Measurements from ENCODE around the gene ICAM3. TPM values are rescaled to one million over a fixed set of nuclear protein-coding genes. Genes with fewer than 3 reads are reported as not detected.

The ICAM3 gene
- total RNA-seq, 5 donors from 2014 or later (not counting 1 experiment from before 2014, with no cell fraction given), result 167 to 233 (median 183) TPM

DNA sequence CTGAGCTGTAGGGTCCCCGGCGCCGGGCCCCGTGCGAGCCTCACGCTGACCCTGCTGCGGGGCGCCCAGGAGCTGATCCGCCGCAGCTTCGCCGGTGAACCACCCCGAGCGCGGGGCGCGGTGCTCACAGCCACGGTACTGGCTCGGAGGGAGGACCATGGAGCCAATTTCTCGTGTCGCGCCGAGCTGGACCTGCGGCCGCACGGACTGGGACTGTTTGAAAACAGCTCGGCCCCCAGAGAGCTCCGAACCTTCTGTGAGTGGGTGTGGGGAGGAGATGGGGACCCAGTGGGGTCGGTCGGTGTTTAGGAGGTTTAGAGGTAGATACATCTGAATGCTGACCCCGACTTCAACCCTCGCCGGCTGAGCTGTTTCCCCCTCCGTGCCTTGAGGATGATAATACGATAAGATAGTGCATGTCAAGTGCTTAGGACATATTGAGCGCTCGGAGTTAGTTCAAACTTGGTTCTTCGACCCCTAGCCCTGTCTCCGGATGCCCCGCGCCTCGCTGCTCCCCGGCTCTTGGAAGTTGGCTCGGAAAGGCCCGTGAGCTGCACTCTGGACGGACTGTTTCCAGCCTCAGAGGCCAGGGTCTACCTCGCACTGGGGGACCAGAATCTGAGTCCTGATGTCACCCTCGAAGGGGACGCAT lies 47.7 kb downstream of the ICAM3 start:
- peaks cover 33 to 95% of the 10 kb centered on the region in 2 experiments for H3K4me1 ChIP-seq (ENCODE audit: control insufficient read depth in 1 of 2, extremely low read depth in 1 of 2, insufficient read depth in 2 of 2, low read length in 2 of 2)
- H3K27me3 Mint-ChIP-seq, result peaks cover 33 to 78% of the 10 kb centered on the region in 2 donors
- H3K4me3 ChIP-seq (ENCODE audit: control insufficient read depth in 1 of 2, extremely low read depth in 1 of 2, low read length in 1 of 2), result peak overlapping the region; percentile 39 to 49
- no peaks in the 10 kb centered on the region for H3K36me3 ChIP-seq (ENCODE audit: control insufficient read depth in 2 of 2, extremely low read depth in 1 of 2, insufficient read depth in 1 of 2, low read length in 1 of 2)
- H3K9me3 Mint-ChIP-seq, result no peaks in the 10 kb centered on the region
- no peaks in the 10 kb centered on the region for H3K36me3 Mint-ChIP-seq
- peak in 7 of 35 experiments; percentile 3 to 41 (median 16) for DNase-seq
- peaks cover 62 to 73% (median 70%) of the 10 kb centered on the region in 3 donors for H3K4me1 Mint-ChIP-seq
- H3K27ac ChIP-seq (ENCODE audit: low read length), result no peak overlapping the region
- ATAC-seq (replicated peaks in 1 of 4), result peak in 1 of 4 experiments; percentile 4
- 2% methylated on average over 45 of the region's 49 CpGs for WGBS (ENCODE audit: insufficient coverage)
- H3K9me3 ChIP-seq, result no peaks in the 10 kb centered on the region
- peaks cover 15 to 97% of the 10 kb centered on the region in 2 experiments for H3K27me3 ChIP-seq (replicated peaks in 1 of 2; ENCODE audit: control insufficient read depth in 2 of 2, extremely low read depth in 1 of 2, insufficient read depth in 2 of 2, low read length in 1 of 2)
- CTCF ChIA-PET, result interaction anchor here in 1 of 2 donors (1.2 to 1.7 kb wide), 3 partner anchors 12 to 33 kb away, joined by 3 to 6 read pairs (median 4); partner anchors contain the start of gene ICAM1
- H3K4me3 Mint-ChIP-seq, result peak overlapping the region; percentile 70 to 88 (median 73)
- POLR2A ChIA-PET, result interaction anchor here (0.6 kb wide), 2 partner anchors 20 to 164 kb away, joined by 5 to 11 read pairs; no protein-coding TSS in a partner anchor
- H3K27ac Mint-ChIP-seq, result peak overlapping the region in 1 of 2 donors; percentile 23

GRCh38 chr19:10290876-10291553 lies 48.4 kb downstream of the ICAM3 start:
- Mint-ChIP-seq H3K4me3 (peak overlapping the region; percentile 70 to 88 (median 73)), H3K36me3 (peaks cover 3% of the 10 kb centered on the region), H3K4me1 (peaks cover 69 to 79% (median 76%) of the 10 kb centered on the region in 3 donors), H3K27me3 (peaks cover 33 to 78% of the 10 kb centered on the region in 2 donors), H3K27ac (no peak overlapping the region), H3K9me3 (no peaks in the 10 kb centered on the region)
- POLR2A ChIA-PET, result interaction anchor here in 1 of 2 donors (0.6 kb wide), 1 partner anchor 21 kb away, joined by 5 read pairs; no protein-coding TSS in a partner anchor
- Histone ChIP-seq H3K9me3 (no peaks in the 10 kb centered on the region), H3K4me1 (ENCODE audit: control insufficient read depth in 1 of 2, extremely low read depth in 1 of 2, insufficient read depth in 2 of 2, low read length in 2 of 2) (peaks cover 35 to 100% of the 10 kb centered on the region in 2 experiments), H3K4me3 (ENCODE audit: control insufficient read depth in 1 of 2, extremely low read depth in 1 of 2, low read length in 1 of 2) (peak overlapping the region; percentile 39 to 49), H3K36me3 (ENCODE audit: control insufficient read depth in 2 of 2, extremely low read depth in 1 of 2, insufficient read depth in 1 of 2, low read length in 1 of 2) (peaks cover 0 to 2% of the 10 kb centered on the region in 2 donors), H3K27ac (ENCODE audit: low read length) (no peak overlapping the region), H3K27me3 (replicated peaks in 1 of 2; ENCODE audit: control insufficient read depth in 2 of 2, extremely low read depth in 1 of 2, insufficient read depth in 2 of 2, low read length in 1 of 2) (peaks cover 15 to 96% of the 10 kb centered on the region in 2 experiments)
- ATAC-seq (replicated peaks in 1 of 4) (peak; percentile 18 to 22 (median 21)), DNase-seq (peak in 14 of 35 experiments; percentile 30 to 69 (median 38))
- CTCF ChIA-PET, result interaction anchor here in 1 of 2 donors (1.4 to 1.7 kb wide), 2 partner anchors 21 to 32 kb away, joined by 3 to 6 read pairs; partner anchors contain the start of gene ICAM1
- under 1% methylated on average over 54 of the region's 57 CpGs for WGBS (ENCODE audit: insufficient coverage)

DNA sequence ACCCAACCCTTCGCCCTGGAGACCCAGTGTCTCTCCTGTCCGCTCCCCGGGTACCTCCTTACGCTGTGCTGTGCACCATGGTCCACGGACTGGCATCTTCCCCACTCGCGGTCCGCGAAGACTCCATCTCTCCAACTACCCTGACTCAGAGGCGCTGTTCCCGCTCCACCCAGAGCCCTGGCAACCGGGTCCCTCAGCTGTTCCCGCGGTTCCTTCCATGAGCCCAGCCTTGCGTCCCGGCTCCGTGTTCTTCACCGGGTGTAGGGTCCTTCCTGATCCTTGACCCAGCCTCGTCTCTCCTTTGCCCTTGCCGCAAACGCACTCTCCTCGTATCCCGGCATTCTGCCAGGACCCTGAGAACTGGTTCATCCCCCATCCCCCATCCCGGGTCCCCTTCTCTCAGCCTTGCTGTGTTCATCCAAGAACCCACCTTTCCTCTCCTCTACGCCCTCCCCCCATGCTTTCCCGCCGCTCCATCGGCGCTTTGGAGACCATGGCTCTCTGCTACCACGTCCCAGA lies 49.0 kb downstream of the ICAM3 start:
- Mint-ChIP-seq H3K4me1 (peaks cover 64 to 75% (median 71%) of the 10 kb centered on the region in 3 donors), H3K27me3 (peaks cover 28 to 72% of the 10 kb centered on the region in 2 donors), H3K4me3 (peak overlapping the region; percentile 70 to 88 (median 73)), H3K27ac (peak overlapping the region in 1 of 2 donors; percentile 67), H3K36me3 (peaks cover 9% of the 10 kb centered on the region), H3K9me3 (no peaks in the 10 kb centered on the region)
- Histone ChIP-seq H3K27me3 (replicated peaks in 1 of 2; ENCODE audit: control insufficient read depth in 2 of 2, extremely low read depth in 1 of 2, insufficient read depth in 2 of 2, low read length in 1 of 2) (peaks cover 15 to 90% of the 10 kb centered on the region in 2 experiments), H3K9me3 (no peaks in the 10 kb centered on the region), H3K36me3 (ENCODE audit: control insufficient read depth in 2 of 2, extremely low read depth in 1 of 2, insufficient read depth in 1 of 2, low read length in 1 of 2) (peaks cover 0 to 7% of the 10 kb centered on the region in 2 donors), H3K27ac (ENCODE audit: low read length) (no peak overlapping the region), H3K4me1 (ENCODE audit: control insufficient read depth in 1 of 2, extremely low read depth in 1 of 2, insufficient read depth in 2 of 2, low read length in 2 of 2) (peaks cover 31 to 95% of the 10 kb centered on the region in 2 experiments), H3K4me3 (ENCODE audit: control insufficient read depth in 1 of 2, extremely low read depth in 1 of 2, low read length in 1 of 2) (peak overlapping the region; percentile 39 to 49)
- 2% methylated on average over 29 of the region's 30 CpGs for WGBS (ENCODE audit: insufficient coverage)
- CTCF ChIA-PET, result interaction anchor here in 1 of 2 donors (1.7 kb wide), 1 partner anchor 20 kb away, joined by 6 read pairs; the partner anchor contains the start of gene ICAM1
- DNase-seq (peak in 2 of 35 experiments; percentile 20 to 27), ATAC-seq (replicated peaks in 1 of 4) (no peak)
- POLR2A ChIA-PET, result no interaction called here

DNA sequence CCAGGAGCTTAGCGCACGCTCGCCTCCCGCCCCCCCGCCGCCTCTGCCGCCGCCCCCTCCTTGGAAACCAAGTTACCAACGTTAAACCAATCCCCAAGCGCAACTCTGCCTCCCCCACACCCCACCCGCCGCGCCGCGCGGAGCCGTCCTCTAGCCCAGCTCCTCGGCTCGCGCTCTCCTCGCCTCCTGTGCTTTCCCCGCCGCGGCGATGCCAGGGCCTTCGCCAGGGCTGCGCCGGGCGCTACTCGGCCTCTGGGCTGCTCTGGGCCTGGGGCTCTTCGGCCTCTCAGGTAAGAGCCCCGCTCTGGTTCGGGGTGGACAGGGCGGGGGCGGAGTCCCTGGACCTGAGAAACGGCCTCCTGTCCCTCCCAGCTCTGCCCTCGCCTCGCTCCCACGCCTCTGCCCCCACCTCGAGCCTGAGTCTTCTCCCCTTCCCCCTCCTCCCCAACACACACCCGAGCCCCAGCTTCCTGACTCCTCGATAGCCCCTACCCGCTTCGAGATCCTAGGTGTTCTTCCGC lies 49.5 kb downstream of the ICAM3 start, which contains the start of gene ICAM5:
Gene ICAM5 (plus strand): TSS at position 117 of the 521 bp plus-strand sequence. CDS start 92 bp downstream, at position 209.
- no peak within 1 kb of the TSS for H3K27ac ChIP-seq (ENCODE audit: low read length)
- H3K4me1 ChIP-seq (ENCODE audit: control insufficient read depth in 1 of 2, extremely low read depth in 1 of 2, insufficient read depth in 2 of 2, low read length in 2 of 2), result peaks cover 30 to 90% of the 10 kb centered on the region in 2 experiments
- WGBS (ENCODE audit: insufficient coverage), result 1% methylated on average over 39 of the region's 45 CpGs
- Mint-ChIP-seq H3K27ac (peak within 1 kb of the TSS in 1 of 2 donors; percentile 67), H3K36me3 (peaks cover 14% of the 10 kb centered on the region), H3K4me3 (peak within 1 kb of the TSS; percentile 70 to 88 (median 73)), H3K9me3 (no peaks in the 10 kb centered on the region), H3K27me3 (peaks cover 26 to 69% of the 10 kb centered on the region in 2 donors), H3K4me1 (peaks cover 62 to 76% (median 71%) of the 10 kb centered on the region in 3 donors)
- H3K27me3 ChIP-seq (replicated peaks in 1 of 2; ENCODE audit: control insufficient read depth in 2 of 2, extremely low read depth in 1 of 2, insufficient read depth in 2 of 2, low read length in 1 of 2), result peaks cover 13 to 85% of the 10 kb centered on the region in 2 experiments
- peaks cover 0 to 12% of the 10 kb centered on the region in 2 donors for H3K36me3 ChIP-seq (ENCODE audit: control insufficient read depth in 2 of 2, extremely low read depth in 1 of 2, insufficient read depth in 1 of 2, low read length in 1 of 2)
- H3K4me3 ChIP-seq (ENCODE audit: control insufficient read depth in 1 of 2, extremely low read depth in 1 of 2, low read length in 1 of 2), result peak within 1 kb of the TSS; percentile 49 to 72
- POLR2A ChIA-PET, result interaction anchor here in 1 of 2 donors (0.5 to 0.6 kb wide), 2 partner anchors 252 to 290 kb away, joined by 3 to 5 read pairs; no protein-coding TSS in a partner anchor
- CTCF ChIA-PET, result interaction anchor here in 1 of 2 donors (1.0 to 2.9 kb wide), 2 partner anchors 19 to 91 kb away, joined by 4 to 22 read pairs; partner anchors contain the start of genes ICAM1 and TYK2
- H3K9me3 ChIP-seq, result no peaks in the 10 kb centered on the region
- ATAC-seq (replicated peaks in 1 of 4), result peak in 2 of 4 experiments; percentile 13 to 19
- DNase-seq, result peak in 10 of 35 experiments; percentile 15 to 54 (median 30)

- no peak overlapping the region for H3K27ac ChIP-seq (ENCODE audit: low read length)
- peak overlapping the region; percentile 49 to 72 for H3K4me3 ChIP-seq (ENCODE audit: control insufficient read depth in 1 of 2, extremely low read depth in 1 of 2, low read length in 1 of 2)
- peaks cover 62 to 72% (median 68%) of the 10 kb centered on the region in 3 donors for H3K4me1 Mint-ChIP-seq
- H3K4me1 ChIP-seq (ENCODE audit: control insufficient read depth in 1 of 2, extremely low read depth in 1 of 2, insufficient read depth in 2 of 2, low read length in 2 of 2), result peaks cover 30 to 84% of the 10 kb centered on the region in 2 experiments
- peaks cover 24 to 63% of the 10 kb centered on the region in 2 donors for H3K27me3 Mint-ChIP-seq
- DNase-seq, result peak in 34 of 35 experiments; percentile 24 to 81 (median 62)
- ChIA-PET POLR2A (interaction anchor here in 1 of 2 donors (0.5 to 0.7 kb wide), 4 partner anchors 83 to 289 kb away, joined by 3 to 5 read pairs (median 4); partner anchors contain the start of gene TYK2), CTCF (interaction anchor here in 1 of 2 donors (0.5 to 2.9 kb wide), 5 partner anchors 18 to 139 kb away, joined by 3 to 22 read pairs (median 4); partner anchors contain the start of genes ICAM1 and TYK2)
- peak; percentile 49 to 61 (median 52) for ATAC-seq (replicated peaks in 1 of 4)
- WGBS (ENCODE audit: insufficient coverage), result under 1% methylated on average over 31 of the region's 50 CpGs
- no peaks in the 10 kb centered on the region for H3K9me3 Mint-ChIP-seq
- no peak overlapping the region for H3K27ac Mint-ChIP-seq
- H3K36me3 Mint-ChIP-seq, result peaks cover 18% of the 10 kb centered on the region
- peaks cover 12 to 79% of the 10 kb centered on the region in 2 experiments for H3K27me3 ChIP-seq (replicated peaks in 1 of 2; ENCODE audit: control insufficient read depth in 2 of 2, extremely low read depth in 1 of 2, insufficient read depth in 2 of 2, low read length in 1 of 2)
- H3K36me3 ChIP-seq (ENCODE audit: control insufficient read depth in 2 of 2, extremely low read depth in 1 of 2, insufficient read depth in 1 of 2, low read length in 1 of 2), result peaks cover 0 to 18% of the 10 kb centered on the region in 2 donors
- H3K4me3 Mint-ChIP-seq, result peak overlapping the region; percentile 70 to 88 (median 70)
- H3K9me3 ChIP-seq, result no peaks in the 10 kb centered on the region
Observed at GRCh38 chr19:10289167-10289835, 50.1 kb downstream of the ICAM3 start.

All from T-cell (primary cell).